Neuron (in vitro differentiated cells): Measurements from ENCODE around the gene CDH4.

Source experiments
- H2AFZ ChIP-seq: one replicate; pipeline ENCODE4 v1.6.1; 2013; ENCODE audit warnings: low read depth, mild to moderate bottlenecking, inconsistent platforms, low read length, moderate library complexity
- H3K27me3 ChIP-seq: one replicate; pipeline ENCODE4 v1.6.1; 2013; ENCODE audit warnings: low read length; ENCODE audit not compliant: insufficient read depth
- H3K36me3 ChIP-seq: one replicate; pipeline ENCODE4 v1.6.1; 2013; ENCODE audit warnings: low read length; ENCODE audit not compliant: insufficient read depth
- H3K4me1 ChIP-seq: one replicate; pipeline ENCODE4 v1.6.1; 2013; ENCODE audit warnings: low read length; ENCODE audit not compliant: insufficient read depth
- H3K4me3 ChIP-seq: 2 replicates; pipeline ENCODE4 v1.5.1; 2013; ENCODE audit warnings: mild to moderate bottlenecking, low read length, moderate library complexity
- H3K9me3 ChIP-seq: one replicate; pipeline ENCODE4 v1.6.1; 2013; ENCODE audit warnings: low read length

The CDH4 gene

GRCh38 chr20:61873651-61874420, 621.8 kb downstream of the CDH4 start:
- Histone ChIP-seq H2AFZ (no peak overlapping the region), H3K36me3 (no peaks in the 10 kb centered on the region), H3K4me1 (no peaks in the 10 kb centered on the region), H3K27me3 (no peaks in the 10 kb centered on the region), H3K4me3 (no peak overlapping the region), H3K9me3 (peaks cover 17% of the 10 kb centered on the region)

- Histone ChIP-seq H3K4me1 (no peaks in the 10 kb centered on the region), H3K9me3 (peaks cover 14% of the 10 kb centered on the region), H3K27me3 (no peaks in the 10 kb centered on the region), H3K36me3 (no peaks in the 10 kb centered on the region), H3K4me3 (no peak overlapping the region), H2AFZ (no peak overlapping the region)
Observed at GRCh38 chr20:61874421-61875068, 622.5 kb downstream of the CDH4 start.

GRCh38 chr20:61875221-61875885, 623.3 kb downstream of the CDH4 start:
- no peak overlapping the region for H3K4me3 ChIP-seq
- H3K36me3 ChIP-seq = no peaks in the 10 kb centered on the region
- no peaks in the 10 kb centered on the region for H3K4me1 ChIP-seq
- peaks cover 11% of the 10 kb centered on the region for H3K9me3 ChIP-seq
- no peak overlapping the region for H2AFZ ChIP-seq
- H3K27me3 ChIP-seq = no peaks in the 10 kb centered on the region

GRCh38 chr20:61875996-61876395, 623.9 kb downstream of the CDH4 start:
- Histone ChIP-seq H3K4me3 (no peak overlapping the region), H2AFZ (no peak overlapping the region), H3K27me3 (no peaks in the 10 kb centered on the region)

GRCh38 chr20:61876952-61877728, 625.1 kb downstream of the CDH4 start:
- H3K4me1 ChIP-seq = no peaks in the 10 kb centered on the region
- H3K4me3 ChIP-seq = no peak overlapping the region
- H3K36me3 ChIP-seq = no peaks in the 10 kb centered on the region
- H2AFZ ChIP-seq = no peak overlapping the region
- no peaks in the 10 kb centered on the region for H3K27me3 ChIP-seq
- peaks cover 2% of the 10 kb centered on the region for H3K9me3 ChIP-seq

More at GRCh38 chr20:61875996-61876395, 623.9 kb downstream of the CDH4 start:
- Histone ChIP-seq H3K9me3 (peaks cover 8% of the 10 kb centered on the region), H3K36me3 (no peaks in the 10 kb centered on the region), H3K4me1 (no peaks in the 10 kb centered on the region)

GRCh38 chr20:61877776-61878477, 625.9 kb downstream of the CDH4 start:
- Histone ChIP-seq H3K4me1 (no peaks in the 10 kb centered on the region), H3K27me3 (no peaks in the 10 kb centered on the region), H3K9me3 (peaks cover 2% of the 10 kb centered on the region)

GRCh38 chr20:61878478-61879302, 626.6 kb downstream of the CDH4 start:
- Histone ChIP-seq H3K9me3 (no peaks in the 10 kb centered on the region), H3K4me1 (no peaks in the 10 kb centered on the region), H3K36me3 (no peaks in the 10 kb centered on the region), H3K4me3 (no peak overlapping the region), H2AFZ (no peak overlapping the region), H3K27me3 (no peaks in the 10 kb centered on the region)

More at GRCh38 chr20:61877776-61878477, 625.9 kb downstream of the CDH4 start:
- H2AFZ ChIP-seq = no peak overlapping the region
- H3K36me3 ChIP-seq = no peaks in the 10 kb centered on the region
- H3K4me3 ChIP-seq = no peak overlapping the region

- no peak overlapping the region for H3K4me3 ChIP-seq
- H3K4me1 ChIP-seq = no peaks in the 10 kb centered on the region
- no peaks in the 10 kb centered on the region for H3K9me3 ChIP-seq
- H2AFZ ChIP-seq = no peak overlapping the region
- no peaks in the 10 kb centered on the region for H3K27me3 ChIP-seq
- H3K36me3 ChIP-seq = no peaks in the 10 kb centered on the region
Observed at GRCh38 chr20:61879303-61879620, 627.2 kb downstream of the CDH4 start.

- Histone ChIP-seq H3K4me1 (no peaks in the 10 kb centered on the region), H3K4me3 (no peak overlapping the region), H3K36me3 (no peaks in the 10 kb centered on the region), H3K9me3 (no peaks in the 10 kb centered on the region), H2AFZ (no peak overlapping the region), H3K27me3 (no peaks in the 10 kb centered on the region)
Observed at GRCh38 chr20:61879694-61880093, 627.6 kb downstream of the CDH4 start.

- H3K4me1 ChIP-seq = no peaks in the 10 kb centered on the region
- H3K9me3 ChIP-seq = no peaks in the 10 kb centered on the region
- no peaks in the 10 kb centered on the region for H3K27me3 ChIP-seq
- H3K36me3 ChIP-seq = no peaks in the 10 kb centered on the region
- H2AFZ ChIP-seq = no peak overlapping the region
- no peak overlapping the region for H3K4me3 ChIP-seq
Observed at GRCh38 chr20:61880706-61881105, 628.6 kb downstream of the CDH4 start.

- no peak overlapping the region for H3K4me3 ChIP-seq
- H3K4me1 ChIP-seq = no peaks in the 10 kb centered on the region
- no peak overlapping the region for H2AFZ ChIP-seq
Observed at GRCh38 chr20:61881416-61881815, 629.4 kb downstream of the CDH4 start.

GRCh38 chr20:61881861-61882260, 629.8 kb downstream of the CDH4 start:
- Histone ChIP-seq H3K4me1 (no peaks in the 10 kb centered on the region), H3K9me3 (no peaks in the 10 kb centered on the region), H3K27me3 (no peaks in the 10 kb centered on the region), H2AFZ (no peak overlapping the region), H3K4me3 (no peak overlapping the region), H3K36me3 (no peaks in the 10 kb centered on the region)

More at GRCh38 chr20:61881416-61881815, 629.4 kb downstream of the CDH4 start:
- Histone ChIP-seq H3K36me3 (no peaks in the 10 kb centered on the region), H3K27me3 (no peaks in the 10 kb centered on the region), H3K9me3 (no peaks in the 10 kb centered on the region)
